ENCODE data around the gene CWF19L2.

DNA sequence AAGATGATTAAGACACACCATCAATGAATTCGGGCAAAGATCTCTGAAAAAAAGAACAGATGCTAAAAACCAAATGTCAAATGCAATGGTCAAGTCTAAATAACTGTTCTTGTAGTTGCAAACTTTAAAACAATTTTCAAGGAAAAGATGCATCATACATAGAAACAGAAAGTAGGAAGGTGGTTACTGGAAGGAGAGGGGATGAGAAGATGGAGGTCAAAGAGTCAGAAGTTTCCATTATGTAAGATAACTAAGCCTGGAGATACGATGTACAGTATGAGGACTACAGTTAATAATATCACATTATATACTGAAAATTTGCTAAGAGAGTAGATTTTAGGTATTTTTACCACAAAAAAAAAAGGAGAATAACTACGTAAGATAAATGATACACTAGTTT, 27.1 kb downstream of the CWF19L2 start:
- TF ChIP-seq, protein P1, sequence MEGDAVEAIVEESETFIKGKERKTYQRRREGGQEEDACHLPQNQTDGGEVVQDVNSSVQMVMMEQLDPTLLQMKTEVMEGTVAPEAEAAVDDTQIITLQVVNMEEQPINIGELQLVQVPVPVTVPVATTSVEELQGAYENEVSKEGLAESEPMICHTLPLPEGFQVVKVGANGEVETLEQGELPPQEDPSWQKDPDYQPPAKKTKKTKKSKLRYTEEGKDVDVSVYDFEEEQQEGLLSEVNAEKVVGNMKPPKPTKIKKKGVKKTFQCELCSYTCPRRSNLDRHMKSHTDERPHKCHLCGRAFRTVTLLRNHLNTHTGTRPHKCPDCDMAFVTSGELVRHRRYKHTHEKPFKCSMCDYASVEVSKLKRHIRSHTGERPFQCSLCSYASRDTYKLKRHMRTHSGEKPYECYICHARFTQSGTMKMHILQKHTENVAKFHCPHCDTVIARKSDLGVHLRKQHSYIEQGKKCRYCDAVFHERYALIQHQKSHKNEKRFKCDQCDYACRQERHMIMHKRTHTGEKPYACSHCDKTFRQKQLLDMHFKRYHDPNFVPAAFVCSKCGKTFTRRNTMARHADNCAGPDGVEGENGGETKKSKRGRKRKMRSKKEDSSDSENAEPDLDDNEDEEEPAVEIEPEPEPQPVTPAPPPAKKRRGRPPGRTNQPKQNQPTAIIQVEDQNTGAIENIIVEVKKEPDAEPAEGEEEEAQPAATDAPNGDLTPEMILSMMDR (conservative IDR thresholded peaks at IDR 0.05; ENCODE audit: low read depth, low read length): no peak
- TF ChIP-seq EZH2 (IDR thresholded peaks at IDR 0.05; ENCODE audit: low read length, unreplicated experiment): no peak

Measured in PC-3 (cell line).